Choroid plexus epithelial cell (primary cell): ENCODE data around the gene GABPB1.
"Not testable (repeated sequence)": the region's sequence is repeated elsewhere in the genome, so short reads cannot be mapped to it uniquely, and the experiment has no call there.

Experiments used
- DNase-seq: peaks from one replicate; pipeline ENCODE4 v3.0.0-alpha.2; 2010; ENCODE audit warnings: low read depth
- H3K4me3 ChIP-seq: 2 replicates; pipeline ENCODE4 v1.5.1; 2011; ENCODE audit warnings: low read depth, mild to moderate bottlenecking, control low read depth, low read length, moderate library complexity
- CTCF ChIP-seq: conservative IDR thresholded peaks from 2 replicates; pipeline ENCODE4 v1.5.1; 2011; ENCODE audit warnings: low read depth, mild to moderate bottlenecking, control low read depth, inconsistent platforms, low read length, moderate library complexity

Gene GABPB1

GRCh38 chr15:50354838-50355618 lies at the start of gene GABPB1:
TSS of gene GABPB1 (minus strand) at chr15:50355198. CDS start at chr15:50309798, 45,400 bp downstream.
- no peak for TF ChIP-seq CTCF
- peak within 1 kb of the TSS; percentile 89 for H3K4me3 ChIP-seq
- peak; percentile 97 for DNase-seq

GRCh38 chr15:50391561-50391960 lies 36.6 kb upstream of the GABPB1 start:
- H3K4me3 ChIP-seq, DNase-seq: not testable (repeated sequence)

- H3K4me3 ChIP-seq: no peak overlapping the region
- no peak for TF ChIP-seq CTCF
- no peak for DNase-seq
Measured at GRCh38 chr15:50390554-50391264, 35.7 kb upstream of the GABPB1 start.

DNA sequence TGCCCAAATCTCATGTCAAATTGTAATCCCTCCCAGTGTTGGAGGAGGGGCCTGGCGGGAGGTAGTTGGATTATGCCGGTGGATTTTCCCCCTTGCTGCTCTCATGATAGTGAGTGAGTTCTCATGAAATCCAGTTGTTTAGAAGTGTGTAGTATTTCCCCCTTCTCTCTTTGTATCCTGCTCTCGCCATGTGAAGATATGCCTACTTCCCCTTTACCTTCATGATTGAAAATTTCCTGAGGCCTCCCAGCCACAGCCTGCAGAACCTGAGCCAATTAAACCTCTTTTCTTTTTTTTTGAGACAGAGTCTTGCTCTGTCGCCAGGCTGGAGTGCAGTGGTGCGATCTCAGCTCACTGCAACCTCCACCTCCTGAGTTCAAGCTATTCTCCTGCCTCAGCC lies 27.4 kb upstream of the GABPB1 start:
- H3K4me3 ChIP-seq, DNase-seq: not testable (repeated sequence)

- no peak for DNase-seq
- no peak overlapping the region for H3K4me3 ChIP-seq
- no peak for TF ChIP-seq CTCF
Measured at GRCh38 chr15:50381438-50381837, 26.4 kb upstream of the GABPB1 start.

DNA sequence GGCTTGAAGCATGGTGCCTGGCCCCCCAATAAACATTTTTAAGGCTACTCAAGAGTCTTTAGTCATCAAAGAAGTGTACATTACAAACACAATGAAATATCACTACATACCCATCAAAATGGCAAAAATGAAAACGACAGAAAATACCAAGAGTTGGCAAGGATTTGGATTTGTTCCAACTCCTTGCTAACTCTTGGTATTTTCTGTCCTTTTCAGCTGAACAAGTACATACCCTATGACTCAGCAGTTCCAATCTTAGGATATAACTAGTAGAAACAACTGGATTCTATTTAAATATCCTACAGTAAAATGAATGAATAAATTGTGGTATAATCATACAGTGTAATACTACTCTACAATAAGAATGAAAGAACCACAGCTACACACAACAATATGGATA lies 25.1 kb upstream of the GABPB1 start:
- H3K4me3 ChIP-seq: no peak overlapping the region
- no peak for TF ChIP-seq CTCF
- DNase-seq: peak; percentile 46

DNA sequence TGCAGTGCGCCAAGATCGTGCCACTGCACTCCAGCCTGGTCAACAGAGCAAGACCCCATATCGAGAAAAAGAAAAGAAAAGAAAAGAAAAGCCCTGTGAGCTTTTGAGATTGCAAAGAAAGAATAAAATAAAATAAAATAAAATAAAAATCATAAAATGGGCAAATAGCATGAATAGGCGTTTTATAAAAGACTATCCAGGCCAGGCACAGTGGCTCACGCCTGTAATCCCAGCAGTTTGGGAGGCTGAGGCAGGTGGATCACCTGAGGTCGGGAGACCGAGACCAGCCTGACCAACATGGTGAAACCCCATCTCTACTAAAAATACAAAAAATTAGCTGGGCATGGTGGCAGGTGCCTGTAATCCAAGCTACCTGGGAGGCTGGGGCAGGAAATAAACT lies 24.4 kb upstream of the GABPB1 start:
- not testable (repeated sequence) for DNase-seq, H3K4me3 ChIP-seq

GRCh38 chr15:50378776-50379175 lies 23.8 kb upstream of the GABPB1 start:
- no peak overlapping the region for H3K4me3 ChIP-seq
- no peak for DNase-seq
- no peak for TF ChIP-seq CTCF
